Tibial artery (tissue), 4 donors: ENCODE data around the gene SFTA2.

ENCODE experiments used
- DNase-seq, 2 donors: peaks; one replicate each; pipeline ENCODE4 v3.0.0-alpha.2; 2019
- H3K27ac ChIP-seq, 2 donors: fragments of 200-600 bp; sonication (generic) in 1 of 2; 1 replicate in 1 of 2; 2 replicates in 1 of 2; pipeline ENCODE4 v1.5.1; 2018 to 2019; ENCODE audit warnings: mild to moderate bottlenecking in 1 of 2
- H3K27me3 ChIP-seq, 2 donors: fragments of 200-600 bp; sonication (generic) in 1 of 2; one replicate each; pipeline versions ENCODE4 v1.5.1 to v1.6.0; 2016 to 2019
- H3K36me3 ChIP-seq, 3 donors: fragments of 200-600 bp; sonication (generic) in 2 of 3; one replicate each; pipeline ENCODE4 v1.5.1; 2016 to 2019; ENCODE audit warnings: mild to moderate bottlenecking in 2 of 3
- H3K4me1 ChIP-seq, 4 donors: fragments of 200-600 bp; sonication (generic) in 2 of 4; 1 replicate in 3 of 4; 2 replicates in 1 of 4; pipeline ENCODE4 v1.5.1; 2016 to 2019
- H3K4me3 ChIP-seq, 2 donors: fragments of 200-600 bp; sonication (generic) in 1 of 2; 1 replicate in 1 of 2; 2 replicates in 1 of 2; pipeline ENCODE4 v1.5.1; 2018 to 2019; ENCODE audit warnings: mild to moderate bottlenecking in 2 of 2
- H3K9me3 ChIP-seq, 3 donors: fragments of 200-600 bp; sonication (generic) in 1 of 3; one replicate each; pipeline ENCODE4 v1.5.1; 2016 to 2019
- CTCF ChIP-seq, 2 experiments: fragments of 200-600 bp in 1 of 2; fragments of 450-650 bp in 1 of 2; IDR thresholded peaks; one replicate each; pipeline ENCODE4 v1.5.1; 2017 to 2019; ENCODE audit warnings: antibody characterized with exemption in 2 of 2, mild to moderate bottlenecking in 1 of 2, moderate library complexity in 1 of 2
- intact Hi-C: fragments of 100-400 bp; cut with DNase I; formaldehyde crosslinking; loops from one replicate; pipeline ENCODE4 v1.15.0; 2023; ENCODE audit warnings: low total_unique reads

SFTA2 gene

GRCh38 chr6:30891816-30892538 lies 40.0 kb downstream of the SFTA2 start:
- Histone ChIP-seq H3K27ac (no peak overlapping the region), H3K4me1 (peaks cover 0 to 29% (median 4%) of the 10 kb centered on the region in 4 donors), H3K27me3 (no peaks in the 10 kb centered on the region), H3K36me3 (peaks cover 32 to 85% (median 76%) of the 10 kb centered on the region in 3 donors), H3K4me3 (no peak overlapping the region), H3K9me3 (no peaks in the 10 kb centered on the region)
- DNase-seq, result peak in 1 of 2 donors; percentile 51
- no peak for TF ChIP-seq CTCF (IDR thresholded peaks at IDR 0.05)
- intact Hi-C loops, result no loop called here

GRCh38 chr6:30891450-30891723 lies 40.6 kb downstream of the SFTA2 start:
- intact Hi-C loops, result no loop called here
- peaks cover 0 to 35% (median 8%) of the 10 kb centered on the region in 4 donors for H3K4me1 ChIP-seq
- no peaks in the 10 kb centered on the region for H3K9me3 ChIP-seq
- H3K27ac ChIP-seq, result no peak overlapping the region
- no peak for DNase-seq
- no peak overlapping the region for H3K4me3 ChIP-seq
- peaks cover 32 to 79% (median 70%) of the 10 kb centered on the region in 3 donors for H3K36me3 ChIP-seq
- TF ChIP-seq CTCF (IDR thresholded peaks at IDR 0.05), result no peak
- no peaks in the 10 kb centered on the region for H3K27me3 ChIP-seq

GRCh38 chr6:30890646-30891449 lies 41.1 kb downstream of the SFTA2 start:
- H3K27ac ChIP-seq, result no peak overlapping the region
- TF ChIP-seq CTCF (IDR thresholded peaks at IDR 0.05), result no peak
- H3K4me3 ChIP-seq, result no peak overlapping the region
- H3K9me3 ChIP-seq, result no peaks in the 10 kb centered on the region
- H3K27me3 ChIP-seq, result no peaks in the 10 kb centered on the region
- H3K4me1 ChIP-seq, result peaks cover 0 to 40% (median 13%) of the 10 kb centered on the region in 4 donors
- intact Hi-C loops, result no loop called here
- H3K36me3 ChIP-seq, result peaks cover 32 to 74% (median 64%) of the 10 kb centered on the region in 3 donors
- DNase-seq, result peak in 1 of 2 donors; percentile 28

- Histone ChIP-seq H3K27me3 (no peaks in the 10 kb centered on the region), H3K4me3 (no peak overlapping the region), H3K36me3 (peaks cover 26 to 66% (median 57%) of the 10 kb centered on the region in 3 donors), H3K4me1 (peaks cover 0 to 48% (median 21%) of the 10 kb centered on the region in 4 donors), H3K27ac (no peak overlapping the region), H3K9me3 (no peaks in the 10 kb centered on the region)
- no peak for TF ChIP-seq CTCF (IDR thresholded peaks at IDR 0.05)
- peak in 1 of 2 donors; percentile 60 for DNase-seq
- intact Hi-C loops, result no loop called here
Measured at GRCh38 chr6:30889921-30890645, 41.9 kb downstream of the SFTA2 start.

GRCh38 chr6:30889496-30889885 lies 42.5 kb downstream of the SFTA2 start:
- Histone ChIP-seq H3K4me1 (peaks cover 0 to 54% (median 24%) of the 10 kb centered on the region in 4 donors), H3K36me3 (peaks cover 21 to 60% (median 51%) of the 10 kb centered on the region in 3 donors)
- intact Hi-C loops, result no loop called here

More at GRCh38 chr6:30889496-30889885, 42.5 kb downstream of the SFTA2 start:
- TF ChIP-seq CTCF (IDR thresholded peaks at IDR 0.05), result no peak
- no peak overlapping the region for H3K4me3 ChIP-seq
- DNase-seq, result peak in 1 of 2 donors; percentile 2
- H3K27ac ChIP-seq, result no peak overlapping the region
- no peaks in the 10 kb centered on the region for H3K27me3 ChIP-seq
- no peaks in the 10 kb centered on the region for H3K9me3 ChIP-seq
